Stimulated activated CD8-positive, alpha-beta memory T cell treated with anti-CD3 and anti-CD28 coated beads, Interleukin-15, amount 100 ng/mL, for 48 hours (primary cell): ENCODE data around the gene URM1.
A peak's percentile ranks its signal among the peaks of the same experiment; 100 is the strongest.
"Not testable (repeated sequence)": the region's sequence is repeated elsewhere in the genome, so short reads cannot be mapped to it uniquely, and the experiment has no call there.

Experiments used
- DNase-seq, 2 donors: peaks; one replicate each; pipeline ENCODE4 v3.0.0-alpha.2; 2020; ENCODE audit warnings: low read depth in 2 of 2

The URM1 gene

GRCh38 chr9:128409450-128409849 lies 38.3 kb downstream of the URM1 start:
- no peak for DNase-seq

GRCh38 chr9:128409978-128410377 lies 38.8 kb downstream of the URM1 start:
- no peak for DNase-seq

DNA sequence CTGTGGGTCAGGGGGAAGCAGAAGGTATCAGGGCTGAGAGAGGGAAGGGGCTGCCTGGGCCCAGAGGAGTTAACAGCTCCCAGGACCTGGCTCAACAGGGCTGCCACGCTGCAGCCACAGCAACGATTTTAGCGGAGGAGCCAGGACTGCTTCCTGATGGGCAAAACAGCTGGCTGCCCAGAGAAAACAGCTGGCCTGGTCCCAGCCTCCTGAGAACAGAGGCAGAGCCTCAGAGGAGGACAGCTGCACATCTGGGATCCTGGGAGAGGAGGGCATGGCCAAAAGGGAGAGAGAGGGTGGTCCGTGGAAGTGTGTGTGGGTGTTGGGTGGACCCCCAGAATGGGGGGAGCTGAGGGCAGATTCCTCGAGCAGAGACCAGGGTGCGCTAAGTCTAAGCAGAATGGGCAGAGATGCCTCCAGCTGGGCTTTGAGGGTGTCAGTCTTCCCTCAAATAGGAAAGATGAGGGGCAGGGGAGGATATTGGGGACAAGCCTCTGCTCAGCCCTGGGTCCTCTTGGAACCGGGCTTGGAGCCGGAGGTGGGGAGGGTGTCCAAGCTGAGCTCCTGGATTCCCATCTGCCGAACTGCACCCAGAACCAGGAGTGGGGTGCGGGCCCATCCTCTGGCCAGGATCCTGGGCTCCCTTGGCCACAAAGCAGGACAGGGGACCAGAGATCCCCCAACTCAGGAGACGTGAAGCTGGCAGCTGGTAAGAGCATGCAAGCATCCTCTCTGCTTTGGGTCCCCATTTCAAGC lies 40.4 kb downstream of the URM1 start:
- no peak for DNase-seq

DNA sequence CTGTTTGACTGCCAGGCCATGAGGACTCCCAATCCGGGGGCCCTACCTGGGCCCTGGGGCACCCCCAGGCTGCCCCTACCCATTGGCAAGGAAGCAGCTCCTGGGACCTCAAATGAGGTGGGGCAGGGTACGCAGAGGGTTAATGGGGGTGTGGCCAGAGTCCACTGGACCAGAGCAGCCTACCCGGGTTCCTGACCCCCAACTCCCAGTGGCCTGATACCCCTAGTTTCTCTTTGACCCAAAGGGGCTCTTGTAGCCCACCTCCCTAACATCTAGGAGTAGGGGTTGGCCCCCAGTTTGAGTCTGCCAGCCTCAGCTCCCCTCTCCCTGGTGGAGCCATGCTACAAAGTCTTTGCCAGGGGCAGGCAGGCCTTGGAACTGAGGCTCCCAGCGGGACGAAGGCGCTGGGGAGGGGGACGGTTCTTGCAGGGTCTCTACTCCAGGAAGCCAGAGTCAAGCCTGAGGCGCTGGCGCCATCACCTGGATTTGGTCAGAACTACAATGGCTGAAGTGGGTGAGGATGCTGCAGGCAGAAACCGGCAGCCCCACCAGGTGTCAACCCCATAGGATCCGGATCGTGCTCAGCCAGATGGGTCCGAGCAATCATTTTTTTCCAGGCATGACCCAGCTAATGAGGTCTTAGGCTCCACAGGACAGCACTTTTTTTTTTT lies 41.1 kb downstream of the URM1 start:
- peak; percentile 23 to 25 for DNase-seq

GRCh38 chr9:128413728-128414127 lies 42.6 kb downstream of the URM1 start:
- not testable (repeated sequence) for DNase-seq

- DNase-seq: no peak
Observed at GRCh38 chr9:128414461-128414860, 43.3 kb downstream of the URM1 start.

- no peak for DNase-seq
Observed at GRCh38 chr9:128415281-128415680, 44.1 kb downstream of the URM1 start.

GRCh38 chr9:128416014-128416413 lies 44.8 kb downstream of the URM1 start:
- no peak for DNase-seq

- DNase-seq: no peak
Observed at GRCh38 chr9:128416432-128417019, 45.4 kb downstream of the URM1 start.

DNA sequence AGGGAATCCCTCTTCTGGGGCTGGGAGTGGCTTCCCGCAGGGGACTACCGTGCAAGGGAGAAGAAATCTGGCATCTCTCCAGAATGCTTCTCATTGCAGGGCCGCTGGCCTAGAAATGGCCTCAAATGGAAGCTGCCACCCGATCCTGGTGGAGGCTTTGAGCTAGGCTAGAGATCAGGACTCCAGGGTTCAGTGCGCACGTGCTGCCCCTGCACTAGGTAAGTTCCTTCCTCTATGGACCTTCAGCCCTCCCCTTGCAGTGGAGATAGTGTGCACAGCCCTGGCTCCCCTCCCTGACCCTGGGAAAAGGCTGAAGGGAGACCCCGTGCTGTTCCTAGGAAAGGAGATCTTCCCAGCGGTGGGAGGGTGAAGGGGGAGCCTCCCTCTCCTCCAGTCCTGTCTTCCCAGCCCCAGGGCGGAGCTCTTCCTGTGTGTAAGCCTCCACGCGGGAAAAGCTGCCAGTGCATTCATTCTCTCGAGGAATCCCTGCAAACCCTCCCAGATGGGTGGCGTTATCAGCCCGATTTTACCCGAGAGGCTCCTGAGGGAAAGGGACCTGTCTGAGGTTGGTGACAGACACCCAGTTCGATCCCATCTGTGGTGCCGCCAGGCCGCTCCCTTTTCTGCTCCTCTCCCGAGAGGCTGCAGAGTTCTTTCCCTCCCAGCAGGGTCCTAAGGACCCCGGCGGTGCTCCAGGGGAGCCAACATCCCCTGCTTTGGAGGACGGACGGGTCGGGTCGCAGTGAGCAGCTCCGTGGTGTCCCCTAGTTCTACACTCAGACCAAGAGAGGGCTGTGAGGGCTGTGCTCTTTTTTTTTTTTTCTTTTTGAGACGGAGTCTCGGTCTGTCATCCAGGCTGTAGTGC lies 48.1 kb downstream of the URM1 start:
- no peak for DNase-seq

- peak; percentile 63 to 66 for DNase-seq
Observed at GRCh38 chr9:128420060-128420650, 49.0 kb downstream of the URM1 start.

GRCh38 chr9:128420651-128421481 lies 49.7 kb downstream of the URM1 start, which contains the start of gene CERCAM:
CERCAM (plus strand) TSS chr9:128420857; CDS start chr9:128420878, 21 bp downstream.
- DNase-seq: peak; percentile 26 to 43

DNA sequence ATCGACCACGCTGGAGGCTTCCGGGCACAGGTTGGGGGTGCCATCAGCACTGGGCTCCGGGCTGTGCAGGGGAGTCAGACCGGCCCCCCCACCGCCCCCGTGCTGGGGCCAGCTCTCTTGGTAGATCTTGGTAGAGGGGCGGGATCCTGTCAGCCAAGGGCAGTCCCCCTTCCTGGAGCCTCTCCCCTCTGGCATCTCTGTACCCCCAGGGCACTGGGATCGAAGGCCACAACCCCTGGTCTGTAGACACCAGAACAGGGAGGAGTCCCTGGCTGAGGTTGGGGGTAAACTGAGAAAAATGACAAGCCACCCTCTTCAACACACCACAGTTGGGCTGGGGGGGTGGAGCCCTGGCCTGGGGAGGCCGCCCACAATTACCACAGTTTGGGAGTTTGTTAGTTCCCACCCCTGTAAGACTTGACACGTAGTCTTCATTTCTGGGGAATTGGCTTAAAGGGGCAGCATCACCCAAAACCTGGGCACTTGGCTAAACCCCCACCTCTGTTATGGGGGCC lies 50.4 kb downstream of the URM1 start:
- DNase-seq: peak in 1 of 2 donors; percentile 5

- not testable (repeated sequence) for DNase-seq
Observed at GRCh38 chr9:128422022-128422782, 51.0 kb downstream of the URM1 start.

GRCh38 chr9:128422783-128423150 lies 51.6 kb downstream of the URM1 start:
- DNase-seq: no peak

DNA sequence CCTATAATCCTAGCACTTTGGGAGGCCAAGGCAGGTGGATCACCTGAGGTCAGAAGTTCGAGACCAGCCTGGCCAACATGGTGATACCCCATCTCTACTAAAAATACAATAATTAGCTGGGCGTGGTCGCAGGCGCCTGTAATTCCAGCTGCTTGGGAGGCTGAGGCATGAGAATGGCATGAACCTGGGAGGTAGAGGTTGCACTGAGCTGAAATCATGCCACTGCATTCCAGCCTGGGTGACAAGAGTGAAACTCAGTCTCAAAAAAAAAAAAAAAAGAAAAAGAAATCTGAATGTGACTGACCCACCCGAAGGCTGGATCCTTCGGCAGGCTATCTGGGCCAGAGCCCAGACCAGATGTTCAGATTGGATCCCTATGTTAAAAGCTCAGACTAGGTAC lies 52.2 kb downstream of the URM1 start:
- not testable (repeated sequence) for DNase-seq

DNA sequence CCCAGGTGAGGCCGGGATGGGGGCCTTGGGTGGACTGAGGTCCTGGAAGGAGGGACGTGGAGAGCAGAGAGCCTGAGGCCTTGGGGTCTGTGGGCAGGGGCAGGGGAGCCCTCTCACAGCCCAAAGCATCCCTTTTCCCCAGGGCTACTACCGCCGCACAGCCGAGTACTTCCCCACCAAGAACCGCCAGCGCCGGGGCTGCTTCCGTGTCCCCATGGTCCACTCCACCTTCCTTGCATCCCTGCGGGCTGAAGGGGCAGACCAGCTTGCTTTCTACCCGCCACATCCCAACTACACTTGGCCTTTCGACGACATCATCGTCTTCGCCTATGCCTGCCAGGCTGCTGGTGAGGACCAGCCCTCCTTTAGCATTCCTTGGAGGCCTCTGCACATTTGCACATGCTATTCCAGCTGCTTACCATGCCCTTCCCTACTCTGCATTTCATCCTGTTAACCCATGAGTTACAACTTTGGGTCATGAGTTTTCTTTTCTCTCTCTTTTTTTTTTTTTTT lies 53.1 kb downstream of the URM1 start:
- no peak for DNase-seq

DNA sequence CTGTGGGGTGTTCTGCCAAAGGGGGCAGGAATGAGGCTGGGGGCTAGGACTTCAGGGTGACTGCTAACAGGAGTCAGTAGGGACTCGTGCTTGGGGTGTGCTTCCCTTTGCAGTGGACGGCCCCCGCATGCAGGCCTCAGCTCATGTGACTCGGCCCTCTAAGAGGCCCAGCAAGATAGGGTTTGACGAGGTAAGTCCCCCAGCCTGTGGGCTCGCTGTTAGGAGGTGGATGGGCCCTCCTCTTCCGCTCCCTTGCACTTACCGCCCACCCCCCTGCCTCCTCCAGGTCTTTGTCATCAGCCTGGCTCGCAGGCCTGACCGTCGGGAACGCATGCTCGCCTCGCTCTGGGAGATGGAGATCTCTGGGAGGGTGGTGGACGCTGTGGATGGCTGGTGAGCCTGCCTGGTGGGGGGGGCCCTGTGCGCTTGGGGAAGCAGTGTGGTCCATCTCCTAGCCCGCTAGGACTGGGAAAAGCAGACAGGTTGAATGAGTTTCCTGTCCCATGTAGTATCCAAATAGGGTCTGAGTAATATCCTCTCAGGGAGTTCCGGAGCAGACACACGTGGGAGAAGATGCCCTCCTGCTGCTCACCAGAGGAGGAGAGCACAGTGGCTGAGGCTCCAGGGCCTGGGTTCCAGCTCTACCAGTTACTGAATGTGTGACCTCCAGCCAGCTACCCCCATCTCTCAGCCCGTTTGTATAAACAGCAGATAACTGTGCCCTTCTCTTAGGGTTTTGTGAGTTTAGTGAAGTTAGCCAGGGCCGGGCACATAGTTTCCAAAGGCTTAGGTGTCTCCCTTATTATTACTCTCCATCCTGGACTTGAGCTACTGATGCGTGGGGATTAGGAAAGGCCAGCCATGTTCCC lies 57.7 kb downstream of the URM1 start:
- no peak for DNase-seq
